GM20000 (cell line): ENCODE measurements around the gene CASP6.

Experiments used
- DNase-seq: peaks from one replicate; pipeline ENCODE4 v3.0.0; 2012; ENCODE audit warnings: low spot score
- CTCF ChIP-seq: IDR thresholded peaks from 2 replicates; pipeline ENCODE4 v1.5.1; 2012; ENCODE audit warnings: mild to moderate bottlenecking, control low read depth; ENCODE audit errors: extremely low read depth, missing control alignments

The CASP6 gene

GRCh38 chr4:109662771-109663170 lies 40.5 kb downstream of the CASP6 start:
- no peak for TF ChIP-seq CTCF
- DNase-seq, result no peak

GRCh38 chr4:109662116-109662515 lies 41.1 kb downstream of the CASP6 start:
- no peak for DNase-seq
- no peak for TF ChIP-seq CTCF

GRCh38 chr4:109658871-109659410 lies 44.3 kb downstream of the CASP6 start:
- TF ChIP-seq CTCF, result no peak
- DNase-seq, result no peak

- no peak for TF ChIP-seq CTCF
- no peak for DNase-seq
Measured at GRCh38 chr4:109657854-109658418, 45.3 kb downstream of the CASP6 start.

- no peak for DNase-seq
- TF ChIP-seq CTCF, result no peak
Measured at GRCh38 chr4:109655396-109655795, 47.8 kb downstream of the CASP6 start.

GRCh38 chr4:109649872-109650271 lies 53.4 kb downstream of the CASP6 start:
- TF ChIP-seq CTCF, result no peak
- DNase-seq, result peak; percentile 63

- TF ChIP-seq CTCF, result no peak
Measured at GRCh38 chr4:109648997-109649575, 54.2 kb downstream of the CASP6 start.

More at GRCh38 chr4:109648997-109649575, 54.2 kb downstream of the CASP6 start:
- DNase-seq, result no peak
